Activated gamma-delta T cell treated with Interleukin-2 at 50 U/mL for 16 hours (primary cell): ENCODE results near the gene BAZ1B.
"Not testable (repeated sequence)": the region's sequence is repeated elsewhere in the genome, so short reads cannot be mapped to it uniquely, and the experiment has no call there.

Experiments used
- DNase-seq: peaks from one replicate; pipeline ENCODE4 v3.0.0-alpha.2; 2020

BAZ1B gene

GRCh38 chr7:73442903-73443500, 79.1 kb downstream of the BAZ1B start:
- DNase-seq = no peak

- DNase-seq = no peak
Measured at GRCh38 chr7:73442222-73442902, 79.7 kb downstream of the BAZ1B start.

GRCh38 chr7:73439410-73439704, 82.7 kb downstream of the BAZ1B start:
- no peak for DNase-seq

- DNase-seq = no peak
Measured at GRCh38 chr7:73438547-73439409, 83.3 kb downstream of the BAZ1B start.

- DNase-seq = no peak
Measured at GRCh38 chr7:73437621-73438416, 84.3 kb downstream of the BAZ1B start.

GRCh38 chr7:73437091-73437490, 85.0 kb downstream of the BAZ1B start:
- DNase-seq = no peak

- no peak for DNase-seq
Measured at GRCh38 chr7:73436031-73436929, 85.8 kb downstream of the BAZ1B start.

- DNase-seq = no peak
Measured at GRCh38 chr7:73435471-73436009, 86.6 kb downstream of the BAZ1B start.

- DNase-seq = no peak
Measured at GRCh38 chr7:73434701-73435069, 87.4 kb downstream of the BAZ1B start.

- DNase-seq = no peak
Measured at GRCh38 chr7:73433924-73434700, 88.0 kb downstream of the BAZ1B start.

GRCh38 chr7:73432676-73433075, 89.4 kb downstream of the BAZ1B start:
- DNase-seq = no peak

- no peak for DNase-seq
Measured at GRCh38 chr7:73431041-73431835, 90.9 kb downstream of the BAZ1B start.

GRCh38 chr7:73430540-73430939, 91.6 kb downstream of the BAZ1B start:
- not testable (repeated sequence) for DNase-seq

GRCh38 chr7:73429622-73430505, 92.2 kb downstream of the BAZ1B start:
- no peak for DNase-seq

- DNase-seq = no peak
Measured at GRCh38 chr7:73429215-73429614, 92.9 kb downstream of the BAZ1B start.

- no peak for DNase-seq
Measured at GRCh38 chr7:73427902-73428787, 93.9 kb downstream of the BAZ1B start.

- DNase-seq = no peak
Measured at GRCh38 chr7:73426016-73426415, 96.1 kb downstream of the BAZ1B start.

GRCh38 chr7:73425356-73425983, 96.6 kb downstream of the BAZ1B start:
- no peak for DNase-seq
